GM12878 (cell line): ENCODE data around the gene CACNG8. TPM values are rescaled to one million over a fixed set of nuclear protein-coding genes. Genes with fewer than 3 reads are reported as not detected.

Experiments
- ATAC-seq: fragments of 200-7000 bp; cut with Tn5 transposase; 3 replicates; pipeline ENCODE4 v1.9.1; 2020; ENCODE audit warnings: mild to moderate bottlenecking, moderate library complexity
- BruUV-seq: library from RNA; stranded (reverse); fragments of 400-500 nt; replicated peaks from 2 replicates; lab custom pipeline; 2021; lab: Mats Ljungman, UMichigan
- CTCF ChIA-PET: fragments of 300-600 bp; sonication (Branson Sonifier 250); formaldehyde crosslinking; extraction: SDS; loops from one replicate; lab custom pipeline; 2021; ENCODE audit warnings: inconsistent platforms; lab: Yijun Ruan, JAX
- POLR2A ChIA-PET: fragments of 350-600 bp; formaldehyde crosslinking; extraction: SDS; loops from one replicate; lab custom pipeline; 2021; ENCODE audit warnings: inconsistent platforms; lab: Charles Lee
- RAD21 ChIA-PET: fragments of 300-600 bp; sonication (Branson Sonifier 250); formaldehyde crosslinking; loops from one replicate; lab custom pipeline; 2023; ENCODE audit warnings: antibody characterized with exemption; ENCODE audit not compliant: unreplicated experiment; lab: Charles Lee
- SMC1A ChIA-PET: fragments of 300-600 bp; sonication (Branson Sonifier 250); formaldehyde crosslinking; loops from one replicate; lab custom pipeline; 2023; ENCODE audit not compliant: unreplicated experiment, uncharacterized antibody; lab: Charles Lee
- DNase-seq: peaks from one replicate; pipeline ENCODE4 v3.0.0-alpha.2; 2011; ENCODE audit warnings: low read depth, low spot score
- FAIRE-seq: peaks from 3 replicates; lab custom pipeline; 2011; peaks lifted over from hg19 to GRCh38; lab: Jason Lieb, UNC
- H2AFZ ChIP-seq: 2 replicates; pipeline ENCODE4 v1.6.0; 2011; ENCODE audit warnings: low read depth, low read length, control low read depth; ENCODE audit not compliant: control insufficient read depth
- H3K27ac ChIP-seq: 2 replicates; pipeline ENCODE4 v1.5.1; 2011; ENCODE audit warnings: control low read depth; ENCODE audit not compliant: control insufficient read depth, insufficient read depth
- H3K27me3 ChIP-seq, 2 experiments: replicated peaks in 1 of 2; 2 replicates each; pipeline versions ENCODE4 v1.6.0 to v1.6.1; 2011; ENCODE audit warnings: low read length in 1 of 2; ENCODE audit not compliant: control insufficient read depth in 2 of 2, insufficient read depth in 2 of 2
- H3K36me3 ChIP-seq, 2 experiments: 2 replicates each; pipeline ENCODE4 v1.5.1; 2011; ENCODE audit warnings: low read length in 1 of 2; ENCODE audit not compliant: control insufficient read depth in 2 of 2, insufficient read depth in 2 of 2
- H3K4me1 ChIP-seq: 2 replicates; pipeline ENCODE4 v1.6.1; 2011; ENCODE audit warnings: mild to moderate bottlenecking, low read length, moderate library complexity, mixed read lengths; ENCODE audit not compliant: control insufficient read depth, insufficient read depth
- H3K4me2 ChIP-seq: 2 replicates; pipeline ENCODE4 v1.6.0; 2011; ENCODE audit warnings: control low read depth; ENCODE audit not compliant: control insufficient read depth, insufficient read depth
- H3K4me3 ChIP-seq: fragments of 200-600 bp; sonication (generic); 2 replicates; pipeline ENCODE4 v1.5.1; 2016
- H3K79me2 ChIP-seq: 2 replicates; pipeline ENCODE4 v1.6.0; 2011; ENCODE audit warnings: low read length; ENCODE audit not compliant: control insufficient read depth, insufficient read depth
- H3K9ac ChIP-seq: 2 replicates; pipeline ENCODE4 v1.8.0; 2011; ENCODE audit warnings: low read length, control low read depth, mixed read lengths; ENCODE audit not compliant: control insufficient read depth, insufficient read depth
- H3K9me3 ChIP-seq: replicated peaks from 3 replicates; pipeline ENCODE4 v1.5.1; 2011; ENCODE audit warnings: mild to moderate bottlenecking, low read length; ENCODE audit not compliant: control insufficient read depth, insufficient read depth
- H4K20me1 ChIP-seq: 2 replicates; pipeline ENCODE4 v1.6.0; 2011; ENCODE audit not compliant: control insufficient read depth, insufficient read depth
- BACH1 ChIP-seq: fragments of 450-650 bp; IDR thresholded peaks from 2 replicates; pipeline ENCODE4 v1.6.1; 2017; ENCODE audit warnings: mild to moderate bottlenecking, borderline replicate concordance
- BRCA1 ChIP-seq: IDR thresholded peaks from 2 replicates; pipeline ENCODE4 v1.6.1; 2011; ENCODE audit warnings: low read depth, low read length, improper control_type of control experiment
- CHD4 ChIP-seq: fragments of 200-600 bp; sonication (generic); IDR thresholded peaks from 2 replicates; pipeline ENCODE4 v1.6.1; 2016; ENCODE audit warnings: mild to moderate bottlenecking
- E4F1 ChIP-seq: fragments of 450-650 bp; IDR thresholded peaks from 2 replicates; pipeline ENCODE4 v1.6.1; 2018; ENCODE audit warnings: borderline replicate concordance, mild to moderate bottlenecking; ENCODE audit not compliant: partially characterized antibody
- EZH2 ChIP-seq: IDR thresholded peaks from 2 replicates; pipeline ENCODE4 v1.6.1; 2012; ENCODE audit warnings: low read depth, mild to moderate bottlenecking, control low read depth, inconsistent platforms, low read length, borderline replicate concordance; ENCODE audit not compliant: control insufficient read depth
- HDGF ChIP-seq: fragments of 450-650 bp; IDR thresholded peaks from 2 replicates; pipeline ENCODE4 v1.6.1; 2016; ENCODE audit warnings: antibody characterized with exemption
- IRF5 ChIP-seq: fragments of 450-650 bp; IDR thresholded peaks from 2 replicates; pipeline ENCODE4 v1.6.1; 2017; ENCODE audit warnings: borderline replicate concordance
- JUND ChIP-seq: IDR thresholded peaks from 2 replicates; pipeline ENCODE4 v1.6.1; 2012; ENCODE audit warnings: low read depth, mild to moderate bottlenecking, low read length, improper control_type of control experiment, moderate library complexity
- MEF2A ChIP-seq: IDR thresholded peaks from 2 replicates; pipeline ENCODE4 v1.6.1; 2011; ENCODE audit warnings: low read depth, mild to moderate bottlenecking, low read length, moderate library complexity; ENCODE audit not compliant: insufficient read depth
- MTA2 ChIP-seq: fragments of 450-650 bp; IDR thresholded peaks from 2 replicates; pipeline ENCODE4 v1.6.1; 2016; ENCODE audit warnings: low read depth, mild to moderate bottlenecking, moderate library complexity
- MYC ChIP-seq: IDR thresholded peaks from 2 replicates; pipeline ENCODE4 v1.6.1; 2011; ENCODE audit warnings: mild to moderate bottlenecking, low read length, moderate library complexity, inconsistent platforms; ENCODE audit not compliant: insufficient read depth, insufficient replicate concordance, insufficient read length, severe bottlenecking
- NFYA ChIP-seq: IDR thresholded peaks from 2 replicates; pipeline ENCODE4 v1.6.1; 2011; ENCODE audit warnings: low read depth, mild to moderate bottlenecking, low read length, improper control_type of control experiment, borderline replicate concordance
- NFYB ChIP-seq: IDR thresholded peaks from 2 replicates; pipeline ENCODE4 v1.6.1; 2011; ENCODE audit warnings: low read depth, mild to moderate bottlenecking, low read length, improper control_type of control experiment, moderate library complexity; ENCODE audit not compliant: insufficient read depth
- PAX8 ChIP-seq: fragments of 450-650 bp; IDR thresholded peaks from 2 replicates; pipeline ENCODE4 v1.6.1; 2017; ENCODE audit warnings: mild to moderate bottlenecking, moderate library complexity
- PKNOX1 ChIP-seq: fragments of 450-650 bp; IDR thresholded peaks from 2 replicates; pipeline ENCODE4 v1.6.1; 2016; ENCODE audit warnings: mild to moderate bottlenecking
- RELB ChIP-seq: fragments of 450-650 bp; IDR thresholded peaks from 2 replicates; pipeline ENCODE4 v1.6.1; 2017; ENCODE audit warnings: low read depth, mild to moderate bottlenecking, moderate library complexity
- SPI1 ChIP-seq: IDR thresholded peaks from 2 replicates; pipeline ENCODE4 v1.6.1; 2011; ENCODE audit warnings: low read depth, mild to moderate bottlenecking, low read length, moderate library complexity, borderline replicate concordance; ENCODE audit not compliant: insufficient read depth
- SREBF2 ChIP-seq: IDR thresholded peaks from 2 replicates; pipeline ENCODE4 v1.6.1; 2012; ENCODE audit warnings: mild to moderate bottlenecking, low read length
- WGBS: methylation state at CpG from one replicate; pipeline ENCODE4 v1.1.6; 2016; ENCODE audit warnings: low lambda C conversion rate; ENCODE audit not compliant: insufficient replicate concordance, insufficient coverage; ENCODE audit errors: missing lambda C conversion rate; 5-methylcytosine and 5-hydroxymethylcytosine counted together
- in situ Hi-C: fragments of 300-500 bp; cut with MboI; formaldehyde crosslinking; loops from 9 replicates; pipeline ENCODE4 v1.14.3; 2018; ENCODE audit warnings: mixed read lengths
- intact Hi-C: fragments of 100-400 bp; cut with micrococcal nuclease; formaldehyde crosslinking; loops from one replicate; pipeline ENCODE4 v1.14.2; 2022; ENCODE audit not compliant: unreplicated experiment
- polyA plus RNA-seq, 11 experiments: library from polyadenylated mRNA; depleted of rRNA in 4 of 11; unstranded in 6 of 11; stranded (reverse) in 5 of 11; fragments of >200 nt; fragmentation: Nextera tagmentation in 4 of 11; fragmentation: Illumina TruSeq in 1 of 11; extraction: Ambion mirVana in 4 of 11; extraction: Trizol in 1 of 11; gene quantifications; 1 replicate in 1 of 11; 2 replicates in 10 of 11; pipeline versions ENCODE4 v1.2.1 to v1.2.3, GENCODE V29; 2011 to 2016; ENCODE audit warnings: inconsistent platforms in 2 of 11, missing spikeins in 2 of 11, low read depth in 1 of 11
- total RNA-seq, 4 experiments: library from RNA; depleted of rRNA in 3 of 4; stranded (reverse); fragments of >200 nt in 3 of 4; fragmentation: Illumina TruSeq in 1 of 4; extraction: Trizol in 1 of 4; gene quantifications; 2 replicates each; pipeline versions ENCODE4 v1.2.1 to v1.2.3, GENCODE V29; 2013 to 2021

CACNG8 gene
- total and polyA plus RNA-seq, 10 of the 15 experiments (the other 5 are each of a cell fraction or from before 2014, with no cell fraction given) = not detected

GRCh38 chr19:54021932-54022331 lies 59.2 kb downstream of the CACNG8 start:
- DNase-seq (no peak), ATAC-seq (no peak), FAIRE-seq (no peak)
- Histone ChIP-seq H2AFZ (no peak overlapping the region), H3K4me1 (no peaks in the 10 kb centered on the region), H3K4me2 (no peak overlapping the region), H3K27me3 (no peaks in the 10 kb centered on the region), H4K20me1 (no peaks in the 10 kb centered on the region), H3K4me3 (no peak overlapping the region), H3K36me3 (no peaks in the 10 kb centered on the region), H3K79me2 (no peaks in the 10 kb centered on the region), H3K9ac (no peak overlapping the region), H3K27ac (no peak overlapping the region), H3K9me3 (no peaks in the 10 kb centered on the region; the same call in 2 of the 3 replicates)
- RAD21 ChIA-PET = no interaction called here
- SMC1A ChIA-PET = no interaction called here
- no TSS peak for BruUV-seq
- 56% methylated on average over 13 of the region's 13 CpGs for WGBS
- in situ Hi-C loops (loop anchor here (10.0 kb wide), 2 partner anchors 597 to 827 kb away; partner anchors contain the start of gene ZNF665), intact Hi-C loops (loop anchor here (10.0 kb wide), 1 partner anchor 597 kb away; no protein-coding TSS in a partner anchor)
- CTCF ChIA-PET = no interaction called here
- POLR2A ChIA-PET = no interaction called here
- TF ChIP-seq CHD4 = no peak
- TF ChIP-seq MYC = no peak
- no peak for TF ChIP-seq NFYA
- no peak for TF ChIP-seq BACH1
- no peak for TF ChIP-seq RELB
- no peak for TF ChIP-seq EZH2
- TF ChIP-seq MTA2 = no peak
- TF ChIP-seq BRCA1 = no peak
- TF ChIP-seq E4F1 = no peak
- TF ChIP-seq SPI1 = no peak
- TF ChIP-seq PAX8 = no peak
- TF ChIP-seq NFYB = no peak
- no peak for TF ChIP-seq HDGF
- TF ChIP-seq JUND = no peak
- TF ChIP-seq MEF2A = no peak
- no peak for TF ChIP-seq IRF5
- no peak for TF ChIP-seq PKNOX1
- no peak for TF ChIP-seq SREBF2
